ENCODE results near the gene CYP3A4. TPM values are rescaled to one million over a fixed set of nuclear protein-coding genes. Genes with fewer than 3 reads are reported as not detected.
A peak's percentile ranks its signal among the peaks of the same experiment; 100 is the strongest.

CYP3A4 gene
- total and polyA plus RNA-seq, 2 of the 13 experiments (the other 11 are each of a cell fraction or from before 2014, with no cell fraction given) = 0.11 to 0.24 TPM

- TF ChIP-seq, protein P1, sequence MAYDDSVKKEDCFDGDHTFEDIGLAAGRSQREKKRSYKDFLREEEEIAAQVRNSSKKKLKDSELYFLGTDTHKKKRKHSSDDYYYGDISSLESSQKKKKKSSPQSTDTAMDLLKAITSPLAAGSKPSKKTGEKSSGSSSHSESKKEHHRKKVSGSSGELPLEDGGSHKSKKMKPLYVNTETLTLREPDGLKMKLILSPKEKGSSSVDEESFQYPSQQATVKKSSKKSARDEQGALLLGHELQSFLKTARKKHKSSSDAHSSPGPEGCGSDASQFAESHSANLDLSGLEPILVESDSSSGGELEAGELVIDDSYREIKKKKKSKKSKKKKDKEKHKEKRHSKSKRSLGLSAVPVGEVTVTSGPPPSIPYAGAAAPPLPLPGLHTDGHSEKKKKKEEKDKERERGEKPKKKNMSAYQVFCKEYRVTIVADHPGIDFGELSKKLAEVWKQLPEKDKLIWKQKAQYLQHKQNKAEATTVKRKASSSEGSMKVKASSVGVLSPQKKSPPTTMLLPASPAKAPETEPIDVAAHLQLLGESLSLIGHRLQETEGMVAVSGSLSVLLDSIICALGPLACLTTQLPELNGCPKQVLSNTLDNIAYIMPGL (CRISPR knock-in tag; IDR thresholded peaks at IDR 0.05; ENCODE audit: borderline replicate concordance in 1 of 2, low read depth in 1 of 2) = no peak
- TF ChIP-seq, protein P2, sequence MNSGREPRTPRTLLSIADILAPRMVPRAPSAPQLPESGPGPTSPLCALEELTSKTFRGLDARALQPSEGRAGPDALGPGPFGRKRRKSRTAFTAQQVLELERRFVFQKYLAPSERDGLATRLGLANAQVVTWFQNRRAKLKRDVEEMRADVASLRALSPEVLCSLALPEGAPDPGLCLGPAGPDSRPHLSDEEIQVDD (CRISPR knock-in tag; IDR thresholded peaks at IDR 0.05; ENCODE audit: borderline replicate concordance) = no peak
- TF ChIP-seq ARNT2 (CRISPR knock-in tag; IDR thresholded peaks at IDR 0.05; ENCODE audit: low read depth) (peak; percentile 48; the same call in 1 of the 2 replicates), MATR3 (CRISPR knock-in tag; IDR thresholded peaks at IDR 0.05) (no peak), ZNF761 (CRISPR knock-in tag; conservative IDR thresholded peaks at IDR 0.05) (peak; percentile 61; the same call in 1 of the 2 replicates), POGZ (CRISPR knock-in tag; IDR thresholded peaks at IDR 0.05) (peak; percentile 53; the same call in 1 of the 2 replicates), ZNF781 (CRISPR knock-in tag; IDR thresholded peaks at IDR 0.05; ENCODE audit: borderline replicate concordance, not compliant biosample characterization) (no peak), NFYC (CRISPR knock-in tag; IDR thresholded peaks at IDR 0.05) (no peak), EZH2 (conservative IDR thresholded peaks at IDR 0.05; ENCODE audit: low read depth, low read length) (no peak), DR1 (CRISPR knock-in tag; IDR thresholded peaks at IDR 0.05) (no peak), ZMYM4 (CRISPR knock-in tag; IDR thresholded peaks at IDR 0.05) (peak; percentile 71; the same call in 1 of the 2 replicates), NONO (IDR thresholded peaks at IDR 0.05) (no peak), NONO (CRISPR knock-in tag; conservative IDR thresholded peaks at IDR 0.05) (peak; percentile 54), ZNF317 (CRISPR knock-in tag; IDR thresholded peaks at IDR 0.05) (no peak), ZMYM2 (CRISPR knock-in tag; IDR thresholded peaks at IDR 0.05) (no peak), KLF12 (CRISPR knock-in tag; IDR thresholded peaks at IDR 0.05; ENCODE audit: borderline replicate concordance) (0 out of 2 replicates have a peak, but pooled peaks have one; percentile 27), RBM22 (optimal IDR thresholded peaks at IDR 0.05; ENCODE audit: low read length) (no peak), THAP7 (CRISPR knock-in tag; IDR thresholded peaks at IDR 0.05) (no peak)
- TF ChIP-seq, protein P3, sequence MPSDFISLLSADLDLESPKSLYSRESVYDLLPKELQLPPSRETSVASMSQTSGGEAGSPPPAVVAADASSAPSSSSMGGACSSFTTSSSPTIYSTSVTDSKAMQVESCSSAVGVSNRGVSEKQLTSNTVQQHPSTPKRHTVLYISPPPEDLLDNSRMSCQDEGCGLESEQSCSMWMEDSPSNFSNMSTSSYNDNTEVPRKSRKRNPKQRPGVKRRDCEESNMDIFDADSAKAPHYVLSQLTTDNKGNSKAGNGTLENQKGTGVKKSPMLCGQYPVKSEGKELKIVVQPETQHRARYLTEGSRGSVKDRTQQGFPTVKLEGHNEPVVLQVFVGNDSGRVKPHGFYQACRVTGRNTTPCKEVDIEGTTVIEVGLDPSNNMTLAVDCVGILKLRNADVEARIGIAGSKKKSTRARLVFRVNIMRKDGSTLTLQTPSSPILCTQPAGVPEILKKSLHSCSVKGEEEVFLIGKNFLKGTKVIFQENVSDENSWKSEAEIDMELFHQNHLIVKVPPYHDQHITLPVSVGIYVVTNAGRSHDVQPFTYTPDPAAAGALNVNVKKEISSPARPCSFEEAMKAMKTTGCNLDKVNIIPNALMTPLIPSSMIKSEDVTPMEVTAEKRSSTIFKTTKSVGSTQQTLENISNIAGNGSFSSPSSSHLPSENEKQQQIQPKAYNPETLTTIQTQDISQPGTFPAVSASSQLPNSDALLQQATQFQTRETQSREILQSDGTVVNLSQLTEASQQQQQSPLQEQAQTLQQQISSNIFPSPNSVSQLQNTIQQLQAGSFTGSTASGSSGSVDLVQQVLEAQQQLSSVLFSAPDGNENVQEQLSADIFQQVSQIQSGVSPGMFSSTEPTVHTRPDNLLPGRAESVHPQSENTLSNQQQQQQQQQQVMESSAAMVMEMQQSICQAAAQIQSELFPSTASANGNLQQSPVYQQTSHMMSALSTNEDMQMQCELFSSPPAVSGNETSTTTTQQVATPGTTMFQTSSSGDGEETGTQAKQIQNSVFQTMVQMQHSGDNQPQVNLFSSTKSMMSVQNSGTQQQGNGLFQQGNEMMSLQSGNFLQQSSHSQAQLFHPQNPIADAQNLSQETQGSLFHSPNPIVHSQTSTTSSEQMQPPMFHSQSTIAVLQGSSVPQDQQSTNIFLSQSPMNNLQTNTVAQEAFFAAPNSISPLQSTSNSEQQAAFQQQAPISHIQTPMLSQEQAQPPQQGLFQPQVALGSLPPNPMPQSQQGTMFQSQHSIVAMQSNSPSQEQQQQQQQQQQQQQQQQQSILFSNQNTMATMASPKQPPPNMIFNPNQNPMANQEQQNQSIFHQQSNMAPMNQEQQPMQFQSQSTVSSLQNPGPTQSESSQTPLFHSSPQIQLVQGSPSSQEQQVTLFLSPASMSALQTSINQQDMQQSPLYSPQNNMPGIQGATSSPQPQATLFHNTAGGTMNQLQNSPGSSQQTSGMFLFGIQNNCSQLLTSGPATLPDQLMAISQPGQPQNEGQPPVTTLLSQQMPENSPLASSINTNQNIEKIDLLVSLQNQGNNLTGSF (CRISPR knock-in tag; IDR thresholded peaks at IDR 0.05) = no peak
Measured at GRCh38 chr7:99827040-99827778, 43.2 kb upstream of the CYP3A4 start (continued).

All from HepG2 (cell line).